Tracheal epithelial cell (primary cell): Measurements from ENCODE around the gene AIM2. TPM values are rescaled to one million over a fixed set of nuclear protein-coding genes. Genes with fewer than 3 reads are reported as not detected.

Experiments
- total RNA-seq: library from RNA; depleted of rRNA; stranded (reverse); fragments of >200 nt; gene quantifications from 2 replicates; pipeline ENCODE4 v1.2.1, GENCODE V29; 2014

AIM2 gene
- not detected in 2 replicates for total RNA-seq

GRCh38 chr1:159076438-159077119, at the start of gene AIM2:
Gene AIM2, minus strand, starts transcription at chr1:159076766. Its CDS starts 3,267 bp downstream, at chr1:159073499.

Other genes starting within 250 kb of the AIM2 start
- gene MNDA, start 245.4 kb downstream of the AIM2 start, total RNA-seq = not detected in 2 replicates
- 0.48 TPM in 1 of 2 replicates, not detected in the other for gene PYHIN1, start 145.2 kb downstream of the AIM2 start, total RNA-seq
- 31.6 and 65.9 TPM in 2 replicates for gene IFI16, start 66.9 kb downstream of the AIM2 start, total RNA-seq
- gene CADM3, start 94.8 kb upstream of the AIM2 start, total RNA-seq = not detected in 2 replicates
- not detected in 2 replicates for gene ACKR1, start 128.1 kb upstream of the AIM2 start, total RNA-seq
- gene FCER1A, start 225.6 kb upstream of the AIM2 start, total RNA-seq = not detected in 2 replicates